OCI-LY7 (cell line): Measurements from ENCODE around the gene MYO18B.
A peak's percentile ranks its signal among the peaks of the same experiment; 100 is the strongest.

Experiments
- EZH2phosphoT487 ChIP-seq: fragments of 200-600 bp; sonication (generic); IDR thresholded peaks from 2 replicates; pipeline ENCODE4 v1.6.1; 2018; ENCODE audit warnings: low read depth, borderline replicate concordance, mild to moderate bottlenecking, mixed run types, antibody characterized with exemption, low read length, moderate library complexity, mixed read lengths
- TF ChIP-seq, protein P1 (sequence below): fragments of 200-600 bp; sonication (generic); conservative IDR thresholded peaks from 2 replicates; pipeline ENCODE4 v1.5.1; 2014; ENCODE audit warnings: mild to moderate bottlenecking, antibody characterized with exemption, low read length, moderate library complexity, mixed read lengths

- TF ChIP-seq, protein P1, sequence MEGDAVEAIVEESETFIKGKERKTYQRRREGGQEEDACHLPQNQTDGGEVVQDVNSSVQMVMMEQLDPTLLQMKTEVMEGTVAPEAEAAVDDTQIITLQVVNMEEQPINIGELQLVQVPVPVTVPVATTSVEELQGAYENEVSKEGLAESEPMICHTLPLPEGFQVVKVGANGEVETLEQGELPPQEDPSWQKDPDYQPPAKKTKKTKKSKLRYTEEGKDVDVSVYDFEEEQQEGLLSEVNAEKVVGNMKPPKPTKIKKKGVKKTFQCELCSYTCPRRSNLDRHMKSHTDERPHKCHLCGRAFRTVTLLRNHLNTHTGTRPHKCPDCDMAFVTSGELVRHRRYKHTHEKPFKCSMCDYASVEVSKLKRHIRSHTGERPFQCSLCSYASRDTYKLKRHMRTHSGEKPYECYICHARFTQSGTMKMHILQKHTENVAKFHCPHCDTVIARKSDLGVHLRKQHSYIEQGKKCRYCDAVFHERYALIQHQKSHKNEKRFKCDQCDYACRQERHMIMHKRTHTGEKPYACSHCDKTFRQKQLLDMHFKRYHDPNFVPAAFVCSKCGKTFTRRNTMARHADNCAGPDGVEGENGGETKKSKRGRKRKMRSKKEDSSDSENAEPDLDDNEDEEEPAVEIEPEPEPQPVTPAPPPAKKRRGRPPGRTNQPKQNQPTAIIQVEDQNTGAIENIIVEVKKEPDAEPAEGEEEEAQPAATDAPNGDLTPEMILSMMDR = peak; percentile 51
- TF ChIP-seq EZH2phosphoT487 = no peak
These were observed 154.1 kb downstream of the MYO18B start for GRCh38 chr22:25896098-25896497.
